Measurements from ENCODE around the gene ACTL7B.

DNA sequence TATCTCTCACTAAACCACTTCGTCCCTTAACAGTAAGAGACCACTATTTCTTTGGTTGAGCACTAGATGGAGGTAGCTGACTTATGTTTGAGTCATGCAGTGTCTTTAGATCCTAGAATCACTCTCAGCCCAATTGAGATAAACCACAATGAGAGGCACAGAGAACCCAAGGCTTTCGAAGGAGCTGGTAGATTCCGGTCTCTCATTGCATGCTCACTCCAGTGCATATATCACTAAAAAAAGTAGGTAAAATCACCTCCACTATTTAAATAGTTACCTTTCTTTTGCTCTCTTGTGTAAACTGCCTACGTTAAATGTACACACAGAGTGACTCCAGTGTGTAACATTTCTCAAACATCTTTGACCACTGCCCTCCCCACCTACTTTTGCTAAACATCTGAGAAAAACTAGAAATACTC, 33.9 kb upstream of the ACTL7B start:
- TF ChIP-seq CTCF (IDR thresholded peaks at IDR 0.05) (no peak), POLR2A (IDR thresholded peaks at IDR 0.05) (no peak)

Data from breast epithelium (tissue), 3 donors.